Measurements from ENCODE around the gene MARCHF6. TPM values are rescaled to one million over a fixed set of nuclear protein-coding genes. Genes with fewer than 3 reads are reported as not detected.
"Not testable (repeated sequence)": the region's sequence is repeated elsewhere in the genome, so short reads cannot be mapped to it uniquely, and the experiment has no call there.

Gene MARCHF6
- total RNA-seq, 1 experiment from 2014 or later = 28.7 TPM

DNA sequence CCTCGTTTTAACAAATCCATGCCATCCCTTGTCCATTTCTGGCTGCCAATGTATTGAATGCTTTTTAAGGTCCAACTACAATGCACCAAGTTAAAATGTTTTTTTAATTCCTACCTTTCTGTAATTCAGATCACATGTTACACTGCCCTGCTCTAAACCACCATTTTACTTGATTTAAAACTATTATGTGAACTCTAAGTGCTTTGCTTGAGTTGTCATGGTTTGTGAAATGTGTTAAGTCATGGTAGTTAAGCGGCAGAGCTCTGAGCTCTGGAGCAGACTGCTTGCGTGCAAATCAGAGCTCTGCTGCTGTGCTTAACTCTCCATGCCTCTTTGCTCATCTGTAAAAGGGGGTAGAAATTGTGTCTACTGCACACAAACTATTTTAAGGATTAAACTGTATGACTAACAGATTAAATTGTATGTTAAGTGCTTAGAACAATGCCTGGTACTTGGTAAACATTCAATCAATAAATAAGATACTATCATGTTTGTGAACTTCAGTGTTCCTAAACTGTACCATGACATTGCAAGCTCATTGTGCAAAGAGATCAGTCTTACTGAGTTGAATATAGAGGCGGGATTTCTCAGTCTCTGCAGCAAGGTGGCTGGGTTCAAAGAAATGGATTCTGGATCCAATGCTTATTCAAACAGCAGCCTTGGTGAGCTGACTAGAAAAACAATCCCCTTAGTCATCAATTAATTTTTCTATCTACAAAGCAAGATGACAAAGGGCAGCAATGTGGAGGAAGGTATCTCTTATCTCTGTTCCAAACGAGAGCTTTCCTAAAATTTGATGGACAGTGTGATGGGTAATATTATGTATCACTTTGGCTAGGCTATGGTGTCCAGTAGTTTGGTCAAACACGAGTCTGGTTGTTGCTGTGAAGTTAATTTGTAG, 29.7 kb upstream of the MARCHF6 start:
- no peak for DNase-seq (ENCODE audit: low read depth)

DNA sequence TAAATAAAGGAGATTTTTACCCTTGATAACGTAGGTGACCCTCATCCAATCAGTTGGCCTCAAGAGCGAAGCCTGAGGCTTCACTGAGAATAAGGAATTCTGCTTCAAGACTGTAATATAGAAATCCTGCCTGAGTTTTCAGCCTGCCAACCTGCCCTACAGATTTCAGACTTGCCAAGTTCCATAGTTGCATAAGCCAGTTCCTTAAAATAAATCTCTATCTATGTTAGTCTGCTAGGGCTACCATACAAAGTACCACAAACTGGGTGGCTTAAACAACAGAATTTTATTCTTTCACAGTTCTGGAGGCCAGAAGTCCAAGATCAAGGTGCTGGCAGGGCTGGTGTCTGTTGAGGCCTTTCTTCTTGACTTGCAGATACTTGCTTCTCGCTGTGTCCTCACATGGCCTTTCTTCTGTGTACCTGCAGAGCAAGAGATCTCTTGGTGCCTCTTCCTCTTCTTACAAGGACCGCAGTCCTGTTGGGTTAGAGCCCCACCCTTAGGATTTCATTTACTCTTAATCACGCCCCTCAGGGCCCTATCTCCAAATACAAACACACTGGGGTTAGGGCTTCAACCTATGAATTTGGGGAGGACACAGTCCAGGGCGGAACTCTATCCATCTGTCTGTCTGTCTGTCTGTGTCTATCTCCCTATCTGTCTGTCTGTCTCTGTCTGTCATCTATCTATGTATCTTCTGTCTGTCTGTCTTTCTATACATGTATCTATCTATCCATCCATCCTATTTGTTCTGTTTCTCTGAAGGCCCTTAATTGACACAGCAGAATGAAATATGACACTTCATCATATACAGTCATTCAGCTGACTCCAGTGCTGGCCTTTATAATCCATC, 28.8 kb upstream of the MARCHF6 start:
- no peak for DNase-seq (ENCODE audit: low read depth)

DNA sequence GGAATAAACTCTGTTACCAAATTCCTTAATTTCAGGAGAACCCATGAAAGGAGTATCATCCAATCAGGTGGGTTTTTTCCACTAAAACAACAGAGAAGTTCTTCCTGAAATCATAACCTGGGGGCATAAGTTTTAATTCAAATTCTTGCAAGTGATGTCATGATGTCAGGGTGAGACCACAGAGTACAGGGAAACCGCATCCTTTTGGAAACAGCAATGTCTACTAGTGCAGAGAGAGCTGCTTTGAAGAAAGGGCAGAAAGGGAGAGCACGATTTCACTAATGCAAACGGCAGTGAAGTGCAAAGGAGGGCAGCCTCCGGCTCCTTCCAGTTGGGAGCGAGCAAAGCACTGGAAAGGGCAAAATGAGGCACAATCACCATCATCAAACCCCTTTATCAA, 25.2 kb upstream of the MARCHF6 start:
- DNase-seq (ENCODE audit: low read depth) = no peak

DNA sequence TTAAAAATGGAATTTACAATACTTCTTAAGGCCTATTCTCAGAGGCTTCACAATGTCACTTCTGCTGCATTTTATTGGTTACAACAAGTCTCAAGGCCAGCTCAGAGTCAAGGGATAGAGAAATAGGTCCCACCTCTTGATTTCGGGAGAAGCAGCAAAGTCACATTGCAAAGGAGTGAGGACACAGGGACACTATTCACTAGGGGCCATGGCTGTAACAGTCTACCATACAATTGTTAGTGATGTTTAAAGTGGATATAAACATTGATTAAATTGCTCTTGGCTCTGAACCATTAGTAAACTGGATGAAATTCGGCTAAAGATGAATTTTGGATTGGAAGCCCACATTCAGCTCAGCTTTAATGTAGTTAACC, 24.1 kb upstream of the MARCHF6 start:
- no peak for DNase-seq (ENCODE audit: low read depth)

DNA sequence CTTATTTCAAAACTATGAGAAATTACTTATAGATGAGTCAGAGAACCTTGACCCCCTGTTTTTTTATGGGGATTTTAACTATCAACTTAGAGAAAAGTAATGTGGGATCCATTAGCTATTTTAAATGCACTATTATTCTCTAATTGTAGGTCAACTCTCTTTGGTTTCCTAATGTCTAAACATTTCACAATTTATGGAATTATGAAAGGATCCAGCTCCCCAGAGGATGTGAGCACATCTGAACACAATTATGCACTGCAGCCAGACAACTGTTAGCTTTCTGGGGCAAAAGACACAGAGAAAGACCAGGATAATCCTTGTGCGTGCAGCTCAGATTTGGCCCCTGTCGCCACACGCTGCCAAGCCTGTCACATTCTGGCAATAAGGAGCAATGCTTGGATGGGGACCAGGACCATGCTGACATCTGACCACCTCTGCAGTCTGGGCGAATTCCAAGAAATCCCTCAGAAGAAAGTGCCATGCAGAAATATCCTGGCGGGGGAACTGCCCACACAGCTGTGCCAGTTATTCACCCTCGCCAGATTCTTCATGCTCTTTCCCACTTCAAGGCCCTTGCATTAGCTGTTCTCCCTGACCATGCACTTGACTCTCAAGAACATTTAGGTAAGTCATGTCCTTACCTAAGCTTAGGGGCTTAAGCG, 23.5 kb upstream of the MARCHF6 start:
- DNase-seq (ENCODE audit: low read depth) = peak; percentile 66

DNA sequence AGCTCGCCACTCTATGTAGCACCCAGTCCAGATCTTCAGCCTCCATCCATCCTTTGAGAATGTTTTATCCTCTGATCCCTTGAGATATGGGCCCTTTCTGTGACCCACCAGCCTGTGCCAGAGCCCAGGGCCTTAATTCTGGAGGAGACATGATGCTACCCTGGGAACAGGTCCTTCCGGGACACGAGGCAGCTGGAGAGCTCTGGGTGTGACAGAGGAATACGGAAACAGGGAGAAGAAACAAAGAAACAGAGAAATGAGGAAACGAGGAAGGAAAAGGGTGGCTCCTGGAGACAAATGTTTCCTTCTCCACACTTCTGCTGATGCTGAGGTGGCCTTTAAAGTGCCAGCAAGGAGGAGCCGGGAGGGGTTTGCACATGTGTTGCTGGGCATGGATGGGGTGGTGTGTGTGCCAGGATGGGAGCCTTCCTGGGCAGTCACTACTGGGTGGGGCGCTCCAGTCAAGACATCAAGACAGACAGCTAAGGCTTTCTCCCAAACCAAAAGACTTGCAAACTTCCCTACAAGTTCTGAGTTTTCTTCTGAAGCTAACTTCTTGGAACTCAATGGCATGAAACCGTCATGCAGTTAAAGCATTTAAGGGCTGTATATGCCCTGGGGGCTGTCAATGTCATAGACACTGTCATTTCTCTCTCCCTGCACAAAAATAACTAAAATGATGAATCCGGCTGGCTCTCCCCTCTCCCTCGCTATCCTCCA, 22.8 kb upstream of the MARCHF6 start:
- no peak for DNase-seq (ENCODE audit: low read depth)

DNA sequence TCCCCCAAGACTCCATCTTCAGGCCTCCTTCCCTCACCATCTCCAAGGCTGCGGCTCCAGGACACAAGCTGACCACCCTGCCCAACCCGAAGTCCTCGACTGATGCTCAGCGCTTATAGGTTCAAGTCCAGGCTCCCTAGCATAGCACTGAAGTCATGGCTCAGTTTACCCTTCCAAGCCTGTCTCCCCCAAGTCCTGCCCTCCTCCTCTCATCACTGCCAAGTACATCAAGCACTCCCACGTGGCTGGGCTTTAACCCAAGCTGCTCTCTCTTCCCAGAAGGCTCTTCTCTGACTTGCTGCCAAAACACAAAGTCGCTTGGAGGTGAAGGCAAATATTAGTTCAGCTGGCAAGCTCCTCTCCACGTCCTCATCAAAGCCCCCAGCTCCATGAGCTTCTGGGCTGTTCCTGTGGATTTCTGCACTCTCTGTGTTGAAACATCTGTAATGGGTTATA, 22.1 kb upstream of the MARCHF6 start:
- peak; percentile 46 for DNase-seq (ENCODE audit: low read depth)

DNA sequence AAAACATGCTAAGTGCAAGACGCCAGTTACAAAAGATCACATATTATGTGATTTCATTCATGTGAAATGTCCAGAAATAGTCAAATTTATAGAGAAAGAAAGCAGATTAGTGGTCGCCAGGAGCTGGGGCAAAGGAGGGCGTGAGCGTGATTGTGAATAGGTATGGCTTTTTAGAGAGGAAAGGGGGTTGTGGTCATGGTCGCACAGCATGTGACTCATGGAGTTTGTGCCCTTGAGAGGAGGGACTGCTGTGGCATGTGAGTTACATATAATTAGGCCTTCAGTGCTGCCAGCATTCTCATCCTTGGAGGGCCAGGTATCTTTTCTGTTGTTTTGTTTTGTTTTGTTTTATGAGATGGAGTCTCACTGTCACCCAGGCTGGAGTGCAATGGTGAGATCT, 21.2 kb upstream of the MARCHF6 start:
- DNase-seq (ENCODE audit: low read depth) = no peak

DNA sequence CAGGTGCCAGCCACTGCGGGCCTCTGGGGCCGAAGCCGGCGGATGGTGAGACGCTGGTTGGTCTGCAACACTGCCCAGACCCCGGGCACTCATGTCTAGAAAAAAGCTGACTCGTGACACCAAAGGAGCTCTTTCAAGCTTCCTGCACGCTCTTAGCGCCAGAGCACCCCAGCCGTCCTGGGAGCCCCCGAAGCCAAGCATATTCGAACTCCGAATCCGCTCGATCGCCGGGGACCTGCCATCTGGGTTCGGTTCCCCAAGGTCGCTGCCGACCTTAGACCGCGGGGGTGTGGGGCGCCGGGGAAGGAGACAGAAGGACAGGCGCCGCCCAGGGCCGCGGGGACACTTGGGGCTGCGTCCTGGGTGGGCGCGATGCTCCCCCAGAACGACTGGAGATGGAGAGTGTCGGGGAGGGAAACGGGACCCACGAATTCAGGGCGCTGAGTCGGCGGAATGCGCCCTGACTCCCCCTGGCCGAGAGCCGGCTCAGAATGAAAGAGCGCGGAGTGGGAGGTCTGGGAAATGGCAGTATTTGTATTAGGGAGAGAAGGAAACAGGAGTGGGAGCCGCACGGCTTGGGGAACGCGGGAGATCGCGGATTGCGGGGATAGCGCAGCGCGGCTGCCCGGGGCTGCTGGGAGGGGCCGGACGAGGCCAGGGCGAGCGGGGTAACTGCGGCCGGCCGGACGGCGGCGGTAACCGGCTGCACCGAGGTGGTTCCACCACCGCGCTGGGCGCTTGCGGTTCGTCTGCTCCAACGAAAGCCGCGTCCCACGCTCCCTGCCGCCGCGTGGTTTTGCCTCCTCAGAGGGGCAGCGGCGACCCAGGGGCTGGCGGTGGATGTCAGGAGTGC, 20.1 kb upstream of the MARCHF6 start:
- no peak for DNase-seq (ENCODE audit: low read depth)

DNA sequence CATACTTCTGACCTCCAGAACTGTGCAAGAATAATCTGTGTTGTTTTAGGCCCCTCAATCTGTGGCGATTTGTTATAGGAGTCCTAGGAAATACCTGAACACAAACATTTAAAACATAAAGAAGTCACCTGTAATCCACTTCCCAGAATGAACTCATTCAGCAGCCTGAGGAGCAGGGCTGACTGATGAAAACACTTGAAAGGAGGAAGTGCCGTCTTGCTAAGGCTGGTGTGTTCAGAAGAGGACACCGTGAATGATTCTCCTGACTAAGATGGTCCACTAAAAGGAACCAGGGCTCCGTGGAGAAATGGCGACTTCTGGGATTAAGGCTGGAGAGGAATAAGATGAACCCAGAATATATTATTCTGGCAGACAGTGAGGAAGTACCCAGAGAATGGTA, 18.7 kb upstream of the MARCHF6 start:
- DNase-seq (ENCODE audit: low read depth) = no peak

DNA sequence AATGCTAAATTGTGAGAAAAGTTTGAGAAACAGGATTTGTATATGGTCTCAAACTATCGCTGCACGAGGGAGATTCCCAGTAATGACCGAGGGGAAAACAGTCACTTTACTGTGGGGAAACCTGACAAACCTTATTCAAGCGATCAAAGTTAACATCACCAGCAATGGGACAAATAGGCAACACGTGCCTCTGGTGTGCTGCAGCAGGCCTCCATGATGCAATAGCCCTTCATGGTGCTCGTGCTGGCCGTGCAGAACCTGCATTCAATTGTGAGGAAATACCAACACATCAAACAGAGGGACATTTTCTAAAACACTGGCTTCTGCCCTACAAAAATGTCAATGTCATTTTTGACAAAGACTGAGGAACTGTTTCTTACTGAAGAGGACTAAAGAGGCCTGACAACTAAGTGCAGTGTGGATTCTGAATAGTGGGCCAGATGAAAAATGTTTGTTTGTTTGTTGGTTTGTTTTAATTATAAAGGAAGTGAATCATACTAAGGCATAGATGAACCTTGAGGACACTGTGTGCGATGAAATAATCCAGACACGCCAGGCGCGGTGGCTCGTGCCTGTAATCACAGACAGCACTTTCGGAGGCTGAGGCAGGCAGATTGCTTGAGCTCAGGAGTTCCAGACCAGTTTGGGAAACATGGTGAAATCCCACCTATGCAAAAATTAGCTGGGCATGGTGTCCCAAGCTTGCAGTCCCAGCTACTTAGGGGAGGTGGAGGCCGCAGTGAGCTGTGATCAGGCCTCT, 17.6 kb upstream of the MARCHF6 start:
- DNase-seq (ENCODE audit: low read depth) = no peak

DNA sequence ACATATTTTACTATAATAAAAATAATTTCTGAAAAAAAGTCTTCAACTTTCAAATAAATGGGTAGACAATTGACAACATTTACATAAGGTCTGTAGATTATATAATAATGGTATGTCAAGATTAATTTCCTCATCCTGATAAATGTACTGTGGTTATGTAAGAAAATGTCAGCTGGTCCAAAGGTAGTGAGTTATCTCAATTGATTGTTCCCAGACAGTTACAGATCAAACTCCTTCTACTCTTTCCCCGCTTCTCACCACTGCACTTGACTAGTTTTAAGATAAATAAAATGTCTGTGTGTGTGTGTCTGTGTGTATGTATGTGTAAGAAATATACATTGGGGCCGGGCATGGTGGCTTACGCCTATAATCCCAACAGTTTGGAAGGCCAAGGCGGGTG, 16.4 kb upstream of the MARCHF6 start:
- DNase-seq (ENCODE audit: low read depth) = no peak

DNA sequence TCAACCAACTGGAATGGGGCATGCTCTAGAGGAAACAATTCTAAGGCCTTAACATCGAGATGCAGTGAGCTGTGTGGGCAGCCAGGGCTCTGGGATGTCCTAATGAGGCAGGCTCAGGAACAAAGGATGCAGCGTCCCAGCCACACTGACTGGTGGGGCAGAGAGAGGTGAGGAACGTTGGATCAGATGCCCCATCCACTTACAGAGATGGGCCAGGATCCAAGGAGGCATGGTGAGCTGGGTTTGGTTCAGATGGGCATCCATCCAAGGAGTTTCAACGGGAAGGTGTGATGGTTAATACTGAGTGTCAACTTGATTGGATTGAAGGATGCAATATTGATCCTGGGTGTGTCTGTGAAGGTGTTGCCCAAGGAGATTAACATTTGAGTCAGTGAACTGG, 15.5 kb upstream of the MARCHF6 start:
- DNase-seq (ENCODE audit: low read depth) = no peak

DNA sequence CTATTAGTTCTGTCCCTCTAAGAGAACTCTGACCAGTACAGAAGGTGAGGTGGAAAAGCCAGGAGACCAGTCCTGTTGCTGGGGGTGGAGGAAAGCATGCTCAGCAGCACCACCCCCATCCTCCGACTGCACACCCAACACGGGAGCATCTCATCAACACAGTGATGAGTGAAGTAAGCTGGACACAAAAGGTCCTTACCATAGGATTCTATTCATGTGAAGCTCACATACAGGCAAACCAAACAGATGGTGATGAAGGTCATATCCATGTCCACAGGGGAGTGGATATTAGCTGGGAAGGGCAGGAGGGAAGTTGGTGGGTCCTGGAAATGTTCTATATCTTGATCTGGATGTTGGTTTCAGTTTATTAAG, 14.8 kb upstream of the MARCHF6 start:
- DNase-seq (ENCODE audit: low read depth) = no peak

DNA sequence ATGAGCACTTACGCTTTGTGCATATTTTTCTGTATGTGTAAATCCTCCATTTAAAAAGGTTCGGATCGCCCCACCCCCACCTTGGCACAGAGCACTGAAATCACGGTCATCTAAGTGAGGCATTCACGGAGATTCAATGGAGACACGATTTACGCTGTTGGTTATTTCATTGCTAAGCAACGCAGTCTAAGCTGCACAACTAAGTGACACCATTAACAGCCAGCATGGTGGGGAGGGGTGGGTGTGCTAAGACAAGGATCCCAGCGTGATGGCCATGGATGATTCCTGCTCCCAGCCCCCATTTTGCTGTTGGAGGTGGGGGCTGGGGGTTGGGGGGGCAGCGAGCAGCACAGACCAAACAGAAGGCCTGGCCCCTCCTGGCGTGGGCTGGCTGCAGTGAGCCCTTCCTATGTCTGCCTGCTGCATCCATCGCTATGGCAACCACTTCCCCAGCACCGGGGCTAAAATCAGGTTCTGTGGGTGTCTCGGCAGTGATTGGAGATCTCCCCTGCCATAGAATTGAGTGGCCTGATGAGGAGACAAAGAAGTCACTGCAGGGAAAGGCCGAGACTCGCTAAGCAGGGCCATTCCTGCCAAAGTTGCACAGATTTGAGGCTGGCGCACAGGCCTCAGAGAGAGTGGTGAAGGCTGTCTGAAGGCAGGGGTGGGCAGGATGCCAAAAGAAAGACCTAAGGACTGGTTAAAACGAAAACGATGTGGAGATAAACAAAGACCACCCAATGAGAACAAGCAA, 14.3 kb upstream of the MARCHF6 start:
- DNase-seq (ENCODE audit: low read depth) = no peak

DNA sequence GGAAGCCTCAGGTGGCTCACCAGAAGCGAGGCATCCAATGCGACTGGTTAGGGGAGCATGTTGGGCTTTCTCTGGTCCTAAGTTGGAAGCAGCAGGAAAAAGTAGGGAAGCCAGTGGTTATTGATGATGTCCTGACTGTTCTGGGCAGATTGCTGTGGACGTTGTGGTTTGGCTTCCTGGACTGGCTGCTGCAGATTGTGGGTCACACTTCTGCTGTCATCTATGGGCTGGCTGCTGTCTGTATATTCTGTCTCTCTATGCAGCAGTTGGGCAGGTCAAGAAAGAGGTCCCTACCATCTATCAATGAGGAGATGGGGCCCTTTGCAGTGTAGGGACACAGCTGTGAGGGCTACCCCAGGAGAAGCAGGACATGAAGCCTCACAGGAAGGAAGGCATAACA, 13.5 kb upstream of the MARCHF6 start:
- no peak for DNase-seq (ENCODE audit: low read depth)

DNA sequence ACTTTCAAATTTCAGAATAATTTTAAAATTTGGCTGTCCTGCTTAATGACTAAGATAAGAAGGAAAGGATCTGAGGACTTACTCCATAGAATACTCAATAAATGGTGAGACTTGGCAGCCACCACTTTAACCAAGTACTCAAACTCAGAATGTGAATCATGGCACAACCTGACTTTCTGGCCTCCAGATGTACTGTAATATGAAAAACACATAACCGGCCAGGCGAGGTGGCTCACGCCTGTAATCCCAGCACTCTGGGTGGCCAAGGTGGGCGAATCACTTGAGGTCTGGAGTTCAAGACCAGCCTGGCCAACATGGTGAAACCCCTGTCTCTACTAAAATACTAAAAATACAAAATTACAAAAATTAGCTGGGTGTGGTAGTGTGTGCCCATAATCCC, 10.0 kb upstream of the MARCHF6 start:
- DNase-seq (ENCODE audit: low read depth) = no peak

DNA sequence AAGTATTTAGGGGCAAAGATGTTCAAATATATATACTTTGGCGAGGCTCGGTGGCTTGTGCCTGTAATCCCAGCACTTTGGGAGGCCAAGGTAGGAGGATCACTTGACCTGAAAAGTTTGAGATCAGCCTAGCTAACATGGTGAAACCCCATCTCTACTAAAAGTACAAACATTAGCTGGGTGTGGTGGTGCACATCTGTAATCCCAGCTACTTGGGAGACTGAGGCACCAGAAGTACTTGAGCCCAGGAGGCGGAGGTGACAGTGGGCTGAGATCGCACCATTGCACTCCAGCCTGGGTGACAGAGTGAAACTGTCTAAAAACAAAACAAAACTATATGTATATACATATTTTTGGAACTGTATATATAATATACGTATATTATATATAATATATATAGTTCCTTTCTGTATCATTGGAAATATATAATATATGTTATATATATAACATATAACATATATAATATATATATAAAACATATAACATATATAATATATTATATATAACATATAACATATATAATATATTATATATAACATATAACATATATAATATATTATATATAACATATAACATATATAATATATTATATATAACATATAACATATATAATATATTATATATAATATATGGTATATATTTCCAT, 8.9 kb upstream of the MARCHF6 start:
- not testable (repeated sequence) for DNase-seq (ENCODE audit: low read depth)

DNA sequence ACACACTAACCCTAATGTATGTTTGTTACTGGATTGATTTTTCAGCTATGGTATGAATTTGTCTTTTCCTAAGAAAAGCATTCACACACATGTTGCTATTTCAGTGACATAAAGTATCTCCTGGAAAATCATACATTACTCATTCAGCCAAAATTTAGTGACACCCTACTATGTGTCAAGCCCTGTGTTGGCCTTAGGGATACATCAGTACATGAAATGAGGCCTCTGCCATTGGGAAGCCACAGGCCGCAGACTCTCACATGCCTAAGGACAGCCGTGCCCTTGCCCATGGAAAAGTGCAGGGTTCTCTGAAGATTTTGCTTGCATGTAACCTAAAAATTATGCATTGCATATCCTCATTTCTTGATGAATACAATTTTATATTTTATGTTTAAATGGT, 5.2 kb upstream of the MARCHF6 start:
- no peak for DNase-seq (ENCODE audit: low read depth)
